ENCODE measurements around the gene AHDC1. TPM values are rescaled to one million over a fixed set of nuclear protein-coding genes. Genes with fewer than 3 reads are reported as not detected.
A peak's percentile ranks its signal among the peaks of the same experiment; 100 is the strongest.

Gene AHDC1
- polyA plus RNA-seq, 2 of the 4 experiments (the other 2 are of a cell fraction), result 1.3 to 11.5 TPM

DNA sequence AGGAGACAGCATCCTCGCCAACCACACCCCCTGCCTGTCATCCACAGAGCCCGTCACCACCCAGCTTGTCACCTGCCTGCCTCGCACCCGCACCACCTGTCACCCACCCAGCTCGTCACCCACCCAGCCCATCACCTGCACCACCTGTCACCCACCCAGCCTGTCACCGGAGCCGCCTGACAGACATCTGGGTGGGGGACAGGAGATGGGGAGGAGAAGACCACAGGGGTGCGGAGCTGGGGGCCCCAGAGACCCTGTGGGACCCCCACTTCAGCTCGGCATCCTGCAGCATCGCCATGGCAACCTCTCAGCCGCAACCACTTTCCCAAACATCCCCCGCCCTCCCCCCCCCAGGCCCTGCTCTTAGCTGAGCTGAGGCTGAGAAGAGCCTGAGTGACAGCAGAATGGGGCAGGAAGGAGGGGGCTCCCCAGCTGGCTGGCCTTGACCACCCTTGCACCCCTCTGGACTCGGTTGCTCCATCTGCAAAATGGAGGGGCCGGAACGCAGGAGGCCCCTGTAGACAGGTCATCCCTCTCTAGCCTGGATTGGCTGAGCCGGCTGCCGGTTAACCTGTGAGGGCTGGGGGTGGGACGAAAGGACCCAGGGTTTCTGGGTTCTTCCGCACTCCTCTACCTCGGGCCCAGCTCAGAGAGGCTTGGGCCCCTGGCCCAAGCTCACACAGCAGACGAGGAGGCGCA is 11.6 kb downstream of the AHDC1 start:
- Histone ChIP-seq H3K4me2 (no peak overlapping the region), H3K4me1 (peaks cover 48% of the 10 kb centered on the region), H3K27ac (no peak overlapping the region; a peak in 1 of 6 replicates), H3K4me3 (no peak overlapping the region), H3K9me3 (no peaks in the 10 kb centered on the region)
- DNase-seq (ENCODE audit: low read depth in 1 of 2, low spot score in 1 of 2) (no peak), ATAC-seq (no peak), FAIRE-seq (no peak)
- ChIA-PET CTCF (interaction anchor here (0.8 to 23.7 kb wide), 5 partner anchors 8 to 77 kb away, joined by 4 to 314 read pairs (median 5); no protein-coding TSS in a partner anchor), POLR2A (no interaction called here)
- WGBS (ENCODE audit: missing lambda C conversion rate), result 95% methylated on average over 12 of the region's 22 CpGs
- TF ChIP-seq SMC3 (IDR thresholded peaks at IDR 0.05) (no peak), RNF2 (IDR thresholded peaks at IDR 0.05; ENCODE audit: borderline replicate concordance, low read depth) (no peak), CBX8 (IDR thresholded peaks at IDR 0.05) (no peak), TP53 (CRISPR knock-in tag; IDR thresholded peaks at IDR 0.05) (no peak), SREBF2 (IDR thresholded peaks at IDR 0.05) (no peak), GATA3 (IDR thresholded peaks at IDR 0.05; ENCODE audit: borderline replicate concordance) (no peak), NPAS2 (CRISPR knock-in tag; IDR thresholded peaks at IDR 0.05; ENCODE audit: borderline replicate concordance) (no peak), HOXA7 (CRISPR knock-in tag; IDR thresholded peaks at IDR 0.05) (no peak), RAD21 (conservative IDR thresholded peaks at IDR 0.05 in 1 of 2, IDR thresholded peaks at IDR 0.05 in 1 of 2) (no peak), KDM1A (IDR thresholded peaks at IDR 0.05; ENCODE audit: low read depth) (no peak), MAFK (IDR thresholded peaks at IDR 0.05; ENCODE audit: partially characterized antibody) (no peak), MAZ (IDR thresholded peaks at IDR 0.05; ENCODE audit: borderline replicate concordance, low read depth, low read length) (no peak)
- TF ChIP-seq, protein P1, sequence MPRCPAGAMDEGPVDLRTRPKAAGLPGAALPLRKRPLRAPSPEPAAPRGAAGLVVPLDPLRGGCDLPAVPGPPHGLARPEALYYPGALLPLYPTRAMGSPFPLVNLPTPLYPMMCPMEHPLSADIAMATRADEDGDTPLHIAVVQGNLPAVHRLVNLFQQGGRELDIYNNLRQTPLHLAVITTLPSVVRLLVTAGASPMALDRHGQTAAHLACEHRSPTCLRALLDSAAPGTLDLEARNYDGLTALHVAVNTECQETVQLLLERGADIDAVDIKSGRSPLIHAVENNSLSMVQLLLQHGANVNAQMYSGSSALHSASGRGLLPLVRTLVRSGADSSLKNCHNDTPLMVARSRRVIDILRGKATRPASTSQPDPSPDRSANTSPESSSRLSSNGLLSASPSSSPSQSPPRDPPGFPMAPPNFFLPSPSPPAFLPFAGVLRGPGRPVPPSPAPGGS (IDR thresholded peaks at IDR 0.05), result no peak
- TF ChIP-seq, protein P2, sequence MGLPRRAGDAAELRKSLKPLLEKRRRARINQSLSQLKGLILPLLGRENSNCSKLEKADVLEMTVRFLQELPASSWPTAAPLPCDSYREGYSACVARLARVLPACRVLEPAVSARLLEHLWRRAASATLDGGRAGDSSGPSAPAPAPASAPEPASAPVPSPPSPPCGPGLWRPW (IDR thresholded peaks at IDR 0.05), result no peak
- TF ChIP-seq, protein P3, sequence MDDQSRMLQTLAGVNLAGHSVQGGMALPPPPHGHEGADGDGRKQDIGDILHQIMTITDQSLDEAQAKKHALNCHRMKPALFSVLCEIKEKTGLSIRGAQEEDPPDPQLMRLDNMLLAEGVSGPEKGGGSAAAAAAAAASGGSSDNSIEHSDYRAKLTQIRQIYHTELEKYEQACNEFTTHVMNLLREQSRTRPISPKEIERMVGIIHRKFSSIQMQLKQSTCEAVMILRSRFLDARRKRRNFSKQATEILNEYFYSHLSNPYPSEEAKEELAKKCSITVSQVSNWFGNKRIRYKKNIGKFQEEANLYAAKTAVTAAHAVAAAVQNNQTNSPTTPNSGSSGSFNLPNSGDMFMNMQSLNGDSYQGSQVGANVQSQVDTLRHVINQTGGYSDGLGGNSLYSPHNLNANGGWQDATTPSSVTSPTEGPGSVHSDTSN (IDR thresholded peaks at IDR 0.05), result no peak

DNA sequence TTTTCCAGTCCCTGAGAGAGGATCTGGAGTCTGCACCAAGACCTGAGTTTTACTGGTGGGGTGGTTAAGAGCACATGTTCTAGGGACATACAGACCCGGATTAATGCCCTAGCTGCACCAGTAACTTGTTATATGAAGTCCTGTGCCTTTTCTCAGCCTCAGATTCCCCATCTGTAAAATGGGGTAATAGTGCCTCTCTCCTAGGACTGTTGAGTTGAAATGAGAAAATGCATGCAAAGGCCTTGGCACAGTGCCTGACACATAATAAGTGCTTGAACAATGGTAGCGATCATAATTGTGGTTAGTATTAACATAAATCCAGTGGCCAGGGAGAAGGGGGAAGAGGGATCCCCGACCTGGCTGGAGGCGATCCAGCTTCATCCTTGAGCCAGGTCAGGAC is 12.3 kb downstream of the AHDC1 start:
- ATAC-seq, result no peak
- Histone ChIP-seq H3K4me2 (peak overlapping the region; percentile 60), H3K4me1 (peaks cover 48% of the 10 kb centered on the region), H3K9me3 (no peaks in the 10 kb centered on the region), H3K4me3 (no peak overlapping the region), H3K27ac (peak overlapping the region in 1 of 2 experiments; percentile 84; a peak in 3 of 6 replicates)
- DNase-seq (ENCODE audit: low read depth in 1 of 2, low spot score in 1 of 2), result no peak
- 82% methylated on average over 4 of the region's 4 CpGs for WGBS (ENCODE audit: missing lambda C conversion rate)
- TF ChIP-seq PHF8 (IDR thresholded peaks at IDR 0.05; ENCODE audit: borderline replicate concordance, low read depth) (no peak), JUNB (IDR thresholded peaks at IDR 0.05) (no peak), TP53 (CRISPR knock-in tag; IDR thresholded peaks at IDR 0.05) (no peak), ZC3H11A (IDR thresholded peaks at IDR 0.05) (no peak), FOXS1 (CRISPR knock-in tag; IDR thresholded peaks at IDR 0.05) (no peak), MYC (IDR thresholded peaks at IDR 0.05; ENCODE audit: borderline replicate concordance, low read length) (no peak), POLR2AphosphoS2 (conservative IDR thresholded peaks at IDR 0.05; ENCODE audit: low read length) (no peak), GATA3 (IDR thresholded peaks at IDR 0.05; ENCODE audit: borderline replicate concordance) (no peak), MAFK (IDR thresholded peaks at IDR 0.05; ENCODE audit: partially characterized antibody) (no peak), NFE2L2 (conservative IDR thresholded peaks at IDR 0.05; ENCODE audit: low read length) (no peak), NPAS2 (CRISPR knock-in tag; IDR thresholded peaks at IDR 0.05; ENCODE audit: borderline replicate concordance) (no peak), TFCP2L1 (CRISPR knock-in tag; IDR thresholded peaks at IDR 0.05) (no peak), KDM1A (IDR thresholded peaks at IDR 0.05; ENCODE audit: low read depth) (no peak), JUN (IDR thresholded peaks at IDR 0.05) (no peak), ZSCAN20 (CRISPR knock-in tag; IDR thresholded peaks at IDR 0.05) (no peak), ZFP36 (IDR thresholded peaks at IDR 0.05; ENCODE audit: borderline replicate concordance, partially characterized antibody) (no peak)
- TF ChIP-seq, protein P4, sequence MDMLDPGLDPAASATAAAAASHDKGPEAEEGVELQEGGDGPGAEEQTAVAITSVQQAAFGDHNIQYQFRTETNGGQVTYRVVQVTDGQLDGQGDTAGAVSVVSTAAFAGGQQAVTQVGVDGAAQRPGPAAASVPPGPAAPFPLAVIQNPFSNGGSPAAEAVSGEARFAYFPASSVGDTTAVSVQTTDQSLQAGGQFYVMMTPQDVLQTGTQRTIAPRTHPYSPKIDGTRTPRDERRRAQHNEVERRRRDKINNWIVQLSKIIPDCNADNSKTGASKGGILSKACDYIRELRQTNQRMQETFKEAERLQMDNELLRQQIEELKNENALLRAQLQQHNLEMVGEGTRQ (IDR thresholded peaks at IDR 0.05), result no peak
- TF ChIP-seq, protein P5, sequence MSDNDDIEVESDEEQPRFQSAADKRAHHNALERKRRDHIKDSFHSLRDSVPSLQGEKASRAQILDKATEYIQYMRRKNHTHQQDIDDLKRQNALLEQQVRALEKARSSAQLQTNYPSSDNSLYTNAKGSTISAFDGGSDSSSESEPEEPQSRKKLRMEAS (IDR thresholded peaks at IDR 0.05), result no peak
- TF ChIP-seq, protein P3 (IDR thresholded peaks at IDR 0.05), result no peak
- TF ChIP-seq, protein P6, sequence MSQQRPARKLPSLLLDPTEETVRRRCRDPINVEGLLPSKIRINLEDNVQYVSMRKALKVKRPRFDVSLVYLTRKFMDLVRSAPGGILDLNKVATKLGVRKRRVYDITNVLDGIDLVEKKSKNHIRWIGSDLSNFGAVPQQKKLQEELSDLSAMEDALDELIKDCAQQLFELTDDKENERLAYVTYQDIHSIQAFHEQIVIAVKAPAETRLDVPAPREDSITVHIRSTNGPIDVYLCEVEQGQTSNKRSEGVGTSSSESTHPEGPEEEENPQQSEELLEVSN (IDR thresholded peaks at IDR 0.05; ENCODE audit: borderline replicate concordance, low read depth), result no peak
- ChIA-PET CTCF (interaction anchor here (0.6 to 23.7 kb wide), 6 partner anchors 9 to 189 kb away, joined by 3 to 314 read pairs (median 4); no protein-coding TSS in a partner anchor), POLR2A (no interaction called here)
- no peak for FAIRE-seq

All from A549 (cell line).